HEK293 (cell line): ENCODE results near the gene CERS4.

Experiments used
- CTCF ChIA-PET: fragments of 350-600 bp; formaldehyde crosslinking; extraction: SDS; loops from one replicate; lab custom pipeline; 2021; ENCODE audit warnings: antibody characterized with exemption; lab: Yijun Ruan, JAX
- POLR2A ChIA-PET: fragments of 300-600 bp; formaldehyde crosslinking; extraction: SDS; loops from one replicate; lab custom pipeline; 2020; ENCODE audit warnings: antibody characterized with exemption, inconsistent platforms; lab: Yijun Ruan, JAX
- H3K27ac ChIP-seq: fragments of 200-500 bp; sonication (Bioruptor generic); 2 replicates; pipeline ENCODE4 v1.5.1; 2014; ENCODE audit warnings: low read depth, low read length, control low read depth, inconsistent platforms; ENCODE audit errors: extremely low read depth
- H3K36me3 ChIP-seq, 2 experiments: fragments of 200-500 bp in 1 of 2; sonication (Bioruptor generic) in 1 of 2; 1 replicate in 1 of 2; 2 replicates in 1 of 2; pipeline ENCODE4 v1.5.1; 2014 to 2017; ENCODE audit warnings: inconsistent platforms in 2 of 2, low read length in 2 of 2; ENCODE audit not compliant: control insufficient read depth in 2 of 2, insufficient read depth in 1 of 2
- H3K4me1 ChIP-seq: fragments of 200-500 bp; sonication (Bioruptor generic); 2 replicates; pipeline ENCODE4 v1.5.1; 2014; ENCODE audit warnings: mild to moderate bottlenecking, low read length, inconsistent platforms; ENCODE audit not compliant: control insufficient read depth, insufficient read depth
- H3K4me3 ChIP-seq: 2 replicates; pipeline ENCODE4 v1.5.1; 2011; ENCODE audit warnings: low read depth, mild to moderate bottlenecking, control low read depth, low read length, moderate library complexity
- H3K9me3 ChIP-seq: fragments of 200-500 bp; sonication (Bioruptor generic); 2 replicates; pipeline ENCODE4 v1.5.1; 2014; ENCODE audit warnings: low read depth, low read length, inconsistent platforms; ENCODE audit not compliant: control insufficient read depth, insufficient read depth
- OVOL3 ChIP-seq: fragments of 450-650 bp; formaldehyde crosslinking; IDR thresholded peaks from 2 replicates; pipeline ENCODE4 v1.5.1; 2016; ENCODE audit warnings: missing biosample characterization, missing genetic modification characterization
- SETDB1 ChIP-seq: IDR thresholded peaks from one replicate; pipeline ENCODE4 v1.6.1; 2017; ENCODE audit warnings: mild to moderate bottlenecking, low read length, moderate library complexity, mixed read lengths; ENCODE audit not compliant: insufficient read length
- SP2 ChIP-seq: fragments of 450-650 bp; formaldehyde crosslinking; IDR thresholded peaks from 2 replicates; pipeline ENCODE4 v1.5.1; 2016; ENCODE audit warnings: missing biosample characterization, missing genetic modification characterization
- ZNF16 ChIP-seq: fragments of 450-650 bp; formaldehyde crosslinking; IDR thresholded peaks from 2 replicates; pipeline ENCODE4 v1.5.1; 2016; ENCODE audit warnings: low read depth, missing biosample characterization, missing genetic modification characterization
- ZNF184 ChIP-seq: fragments of 450-650 bp; IDR thresholded peaks from 2 replicates; pipeline ENCODE4 v1.5.1; 2018; ENCODE audit warnings: missing biosample characterization, mild to moderate bottlenecking, missing genetic modification characterization
- ZNF202 ChIP-seq: fragments of 450-650 bp; formaldehyde crosslinking; IDR thresholded peaks from 2 replicates; pipeline ENCODE4 v1.5.1; 2016; ENCODE audit warnings: missing biosample characterization, missing genetic modification characterization, borderline replicate concordance
- ZNF324 ChIP-seq: fragments of 450-650 bp; formaldehyde crosslinking; IDR thresholded peaks from 2 replicates; pipeline ENCODE4 v1.5.1; 2016; ENCODE audit warnings: missing biosample characterization, missing genetic modification characterization
- ZNF354C ChIP-seq: fragments of 450-650 bp; formaldehyde crosslinking; IDR thresholded peaks from 2 replicates; pipeline ENCODE4 v1.5.1; 2016; ENCODE audit warnings: missing biosample characterization, missing genetic modification characterization, low read depth, borderline replicate concordance
- ZNF48 ChIP-seq: fragments of 450-650 bp; formaldehyde crosslinking; IDR thresholded peaks from 2 replicates; pipeline ENCODE4 v1.5.1; 2016; ENCODE audit warnings: missing biosample characterization, missing genetic modification characterization
- ZNF549 ChIP-seq: fragments of 450-650 bp; IDR thresholded peaks from 2 replicates; pipeline ENCODE4 v1.5.1; 2018; ENCODE audit warnings: missing biosample characterization, missing genetic modification characterization, mild to moderate bottlenecking, inconsistent platforms, moderate library complexity
- ZNF561 ChIP-seq: fragments of 450-650 bp; IDR thresholded peaks from 2 replicates; pipeline ENCODE4 v1.5.1; 2018; ENCODE audit warnings: missing biosample characterization, missing genetic modification characterization, borderline replicate concordance
- ZNF670 ChIP-seq: fragments of 450-650 bp; formaldehyde crosslinking; IDR thresholded peaks from 2 replicates; pipeline ENCODE4 v1.5.1; 2016; ENCODE audit warnings: missing biosample characterization, missing genetic modification characterization, low read depth
- ZNF768 ChIP-seq: fragments of 450-650 bp; formaldehyde crosslinking; IDR thresholded peaks from 2 replicates; pipeline ENCODE4 v1.5.1; 2018; ENCODE audit warnings: missing biosample characterization, mild to moderate bottlenecking, missing genetic modification characterization
- ZNF791 ChIP-seq: fragments of 450-650 bp; formaldehyde crosslinking; IDR thresholded peaks from 2 replicates; pipeline ENCODE4 v1.5.1; 2016; ENCODE audit warnings: missing biosample characterization, missing genetic modification characterization
- TF ChIP-seq, protein P1 (sequence below): fragments of 450-650 bp; formaldehyde crosslinking; IDR thresholded peaks from 2 replicates; pipeline ENCODE4 v1.5.1; 2016; ENCODE audit warnings: missing biosample characterization, missing genetic modification characterization
- TF ChIP-seq, protein P2 (sequence below): fragments of 450-650 bp; formaldehyde crosslinking; IDR thresholded peaks from 2 replicates; pipeline ENCODE4 v1.5.1; 2016; ENCODE audit warnings: missing biosample characterization, missing genetic modification characterization
- TF ChIP-seq, protein P3 (sequence below): fragments of 450-650 bp; formaldehyde crosslinking; IDR thresholded peaks from 2 replicates; pipeline ENCODE4 v1.5.1; 2016; ENCODE audit warnings: missing biosample characterization, missing genetic modification characterization
- TF ChIP-seq, protein P4 (sequence below): fragments of 450-650 bp; IDR thresholded peaks from 2 replicates; pipeline ENCODE4 v1.5.1; 2018; ENCODE audit warnings: missing biosample characterization, missing genetic modification characterization

The CERS4 gene

DNA sequence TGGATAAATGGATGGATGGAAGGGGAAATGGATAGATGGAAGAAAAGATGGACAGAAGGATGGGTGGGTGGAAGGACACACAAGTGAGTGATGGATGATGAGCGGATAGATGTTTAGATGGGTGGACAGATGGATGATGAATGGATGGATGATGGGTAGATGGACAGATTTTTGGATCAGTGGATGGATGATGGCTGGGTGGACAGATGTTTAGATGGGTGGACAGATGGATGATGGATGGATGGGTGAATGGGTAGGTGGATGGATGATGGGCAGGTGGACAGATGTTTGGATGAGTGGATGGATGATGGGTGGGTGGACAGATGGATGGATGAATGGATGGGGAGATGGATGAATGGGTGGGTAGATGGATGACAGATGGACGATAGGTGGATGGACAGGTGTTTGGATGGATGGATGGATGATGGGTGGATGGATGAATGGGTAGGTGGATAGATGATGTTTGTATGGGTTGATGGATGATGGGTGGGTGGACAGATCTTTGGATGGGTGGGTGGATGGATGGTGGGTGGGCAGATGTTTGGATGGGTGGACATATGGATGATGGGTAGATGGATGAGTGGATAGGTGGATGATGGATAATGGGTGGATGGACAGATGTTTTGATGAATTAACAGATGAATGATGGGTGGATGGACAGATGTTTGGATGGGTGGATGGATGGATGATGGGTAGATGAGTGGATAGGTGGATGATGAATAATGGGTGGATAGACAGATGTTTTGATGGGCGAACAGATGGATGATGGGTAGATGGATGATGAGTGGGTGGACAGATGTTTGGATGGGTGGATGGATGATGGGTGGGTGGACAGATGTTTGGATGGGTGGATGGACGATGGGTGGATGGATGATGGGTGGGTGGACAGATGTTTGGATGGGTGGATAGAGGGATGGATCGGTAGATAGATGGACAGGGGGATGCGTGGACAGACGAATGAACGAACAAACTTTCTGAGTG is 39.5 kb downstream of the CERS4 start (continued):
- TF ChIP-seq, protein P1, sequence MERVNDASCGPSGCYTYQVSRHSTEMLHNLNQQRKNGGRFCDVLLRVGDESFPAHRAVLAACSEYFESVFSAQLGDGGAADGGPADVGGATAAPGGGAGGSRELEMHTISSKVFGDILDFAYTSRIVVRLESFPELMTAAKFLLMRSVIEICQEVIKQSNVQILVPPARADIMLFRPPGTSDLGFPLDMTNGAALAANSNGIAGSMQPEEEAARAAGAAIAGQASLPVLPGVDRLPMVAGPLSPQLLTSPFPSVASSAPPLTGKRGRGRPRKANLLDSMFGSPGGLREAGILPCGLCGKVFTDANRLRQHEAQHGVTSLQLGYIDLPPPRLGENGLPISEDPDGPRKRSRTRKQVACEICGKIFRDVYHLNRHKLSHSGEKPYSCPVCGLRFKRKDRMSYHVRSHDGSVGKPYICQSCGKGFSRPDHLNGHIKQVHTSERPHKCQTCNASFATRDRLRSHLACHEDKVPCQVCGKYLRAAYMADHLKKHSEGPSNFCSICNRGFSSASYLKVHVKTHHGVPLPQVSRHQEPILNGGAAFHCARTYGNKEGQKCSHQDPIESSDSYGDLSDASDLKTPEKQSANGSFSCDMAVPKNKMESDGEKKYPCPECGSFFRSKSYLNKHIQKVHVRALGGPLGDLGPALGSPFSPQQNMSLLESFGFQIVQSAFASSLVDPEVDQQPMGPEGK, result no peak
- TF ChIP-seq ZNF549 (tag by site-specific recombination) (no peak), ZNF354C (tag by site-specific recombination) (no peak), ZNF16 (no peak), OVOL3 (no peak), ZNF324 (no peak), SETDB1 (no peak), SP2 (tag by site-specific recombination) (peak; percentile 29), ZNF791 (tag by site-specific recombination) (no peak), ZNF561 (tag by site-specific recombination) (no peak), ZNF184 (tag by site-specific recombination) (no peak), ZNF670 (tag by site-specific recombination) (no peak), ZNF202 (no peak), ZNF48 (tag by site-specific recombination) (no peak)
- TF ChIP-seq, protein P2, sequence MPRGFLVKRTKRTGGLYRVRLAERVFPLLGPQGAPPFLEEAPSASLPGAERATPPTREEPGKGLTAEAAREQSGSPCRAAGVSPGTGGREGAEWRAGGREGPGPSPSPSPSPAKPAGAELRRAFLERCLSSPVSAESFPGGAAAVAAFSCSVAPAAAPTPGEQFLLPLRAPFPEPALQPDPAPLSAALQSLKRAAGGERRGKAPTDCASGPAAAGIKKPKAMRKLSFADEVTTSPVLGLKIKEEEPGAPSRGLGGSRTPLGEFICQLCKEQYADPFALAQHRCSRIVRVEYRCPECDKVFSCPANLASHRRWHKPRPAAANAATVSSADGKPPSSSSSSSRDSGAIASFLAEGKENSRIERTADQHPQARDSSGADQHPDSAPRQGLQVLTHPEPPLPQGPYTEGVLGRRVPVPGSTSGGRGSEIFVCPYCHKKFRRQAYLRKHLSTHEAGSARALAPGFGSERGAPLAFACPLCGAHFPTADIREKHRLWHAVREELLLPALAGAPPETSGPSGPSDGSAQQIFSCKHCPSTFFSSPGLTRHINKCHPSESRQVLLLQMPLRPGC, result no peak
- TF ChIP-seq, protein P3, sequence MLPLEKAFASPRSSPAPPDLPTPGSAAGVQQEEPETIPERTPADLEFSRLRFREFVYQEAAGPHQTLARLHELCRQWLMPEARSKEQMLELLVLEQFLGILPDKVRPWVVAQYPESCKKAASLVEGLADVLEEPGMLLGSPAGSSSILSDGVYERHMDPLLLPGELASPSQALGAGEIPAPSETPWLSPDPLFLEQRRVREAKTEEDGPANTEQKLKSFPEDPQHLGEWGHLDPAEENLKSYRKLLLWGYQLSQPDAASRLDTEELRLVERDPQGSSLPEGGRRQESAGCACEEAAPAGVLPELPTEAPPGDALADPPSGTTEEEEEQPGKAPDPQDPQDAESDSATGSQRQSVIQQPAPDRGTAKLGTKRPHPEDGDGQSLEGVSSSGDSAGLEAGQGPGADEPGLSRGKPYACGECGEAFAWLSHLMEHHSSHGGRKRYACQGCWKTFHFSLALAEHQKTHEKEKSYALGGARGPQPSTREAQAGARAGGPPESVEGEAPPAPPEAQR (tag by site-specific recombination), result no peak
- TF ChIP-seq, all 188 proteins: peak for 8

DNA sequence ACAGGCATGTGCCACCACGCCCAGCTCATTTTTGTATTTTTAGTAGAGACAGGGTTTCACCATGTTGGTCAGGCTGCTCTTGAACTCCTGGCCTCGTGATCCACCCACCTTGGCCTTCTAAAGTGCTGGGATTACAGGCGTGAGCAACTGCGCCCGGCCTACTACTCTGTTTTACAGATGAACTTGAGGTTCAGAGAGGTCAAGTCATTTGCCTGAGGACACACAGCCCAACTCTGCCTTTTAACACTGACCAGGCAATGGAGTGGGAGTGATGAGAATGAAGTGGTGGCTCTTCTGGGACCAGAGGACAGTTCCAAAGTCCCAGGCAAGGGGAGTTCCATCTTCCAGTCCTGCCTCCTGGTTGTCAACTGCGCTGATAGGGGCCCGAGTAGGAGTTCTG is 41.4 kb downstream of the CERS4 start:
- H3K4me3 ChIP-seq, result no peak overlapping the region
- H3K4me1 ChIP-seq, result no peaks in the 10 kb centered on the region
- peaks cover 0 to 6% of the 10 kb centered on the region in 2 experiments; a peak in 2 of 3 replicates for H3K36me3 ChIP-seq
- CTCF ChIA-PET, result interaction anchor here (0.7 to 2.4 kb wide), 4 partner anchors 92 to 1185 kb away, joined by 3 to 17 read pairs (median 9); partner anchors contain the start of gene TIMM44
- TF ChIP-seq ZNF768 (tag by site-specific recombination), result peak; percentile 86; the same call in 1 of the 2 replicates
- TF ChIP-seq, protein P4, sequence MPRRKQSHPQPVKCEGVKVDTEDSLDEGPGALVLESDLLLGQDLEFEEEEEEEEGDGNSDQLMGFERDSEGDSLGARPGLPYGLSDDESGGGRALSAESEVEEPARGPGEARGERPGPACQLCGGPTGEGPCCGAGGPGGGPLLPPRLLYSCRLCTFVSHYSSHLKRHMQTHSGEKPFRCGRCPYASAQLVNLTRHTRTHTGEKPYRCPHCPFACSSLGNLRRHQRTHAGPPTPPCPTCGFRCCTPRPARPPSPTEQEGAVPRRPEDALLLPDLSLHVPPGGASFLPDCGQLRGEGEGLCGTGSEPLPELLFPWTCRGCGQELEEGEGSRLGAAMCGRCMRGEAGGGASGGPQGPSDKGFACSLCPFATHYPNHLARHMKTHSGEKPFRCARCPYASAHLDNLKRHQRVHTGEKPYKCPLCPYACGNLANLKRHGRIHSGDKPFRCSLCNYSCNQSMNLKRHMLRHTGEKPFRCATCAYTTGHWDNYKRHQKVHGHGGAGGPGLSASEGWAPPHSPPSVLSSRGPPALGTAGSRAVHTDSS, result no peak
- H3K9me3 ChIP-seq, result no peaks in the 10 kb centered on the region
- POLR2A ChIA-PET, result no interaction called here
- no peak overlapping the region for H3K27ac ChIP-seq
